SK-N-SH (cell line): ENCODE results near the gene BAZ1B. TPM values are rescaled to one million over a fixed set of nuclear protein-coding genes. Genes with fewer than 3 reads are reported as not detected.

ENCODE experiments used
- CTCF ChIA-PET: fragments of 300-600, 350-600 bp; formaldehyde crosslinking; extraction: SDS; loops from one replicate; lab custom pipeline; 2021; lab: Yijun Ruan, JAX
- POLR2A ChIA-PET: fragments of 350-600 bp; sonication (Branson Sonifier 250); formaldehyde crosslinking; extraction: SDS; loops from one replicate; lab custom pipeline; 2020; ENCODE audit warnings: antibody characterized with exemption, inconsistent platforms; lab: Yijun Ruan, JAX
- DNase-seq: peaks from one replicate; pipeline ENCODE4 v3.0.0; 2012
- H2AFZ ChIP-seq: fragments of 200-600 bp; sonication (generic); 2 replicates; pipeline ENCODE4 v1.8.1; 2016; ENCODE audit warnings: antibody characterized with exemption, mild to moderate bottlenecking, low read depth
- H3F3A ChIP-seq: fragments of 200-600 bp; sonication (generic); replicated peaks from 2 replicates; pipeline ENCODE3; 2016; ENCODE audit warnings: antibody characterized with exemption, mild to moderate bottlenecking; ENCODE audit not compliant: insufficient read depth
- H3K27ac ChIP-seq, 2 experiments: fragments of 200-500 bp in 1 of 2; fragments of 200-600 bp in 1 of 2; sonication (Bioruptor generic) in 1 of 2; sonication (generic), shearing (Covaris generic) in 1 of 2; 2 replicates each; pipeline versions ENCODE4 v1.5.1 to v1.6.1; 2014 to 2016; ENCODE audit warnings: low read depth in 2 of 2, inconsistent platforms in 1 of 2, low read length in 1 of 2, mild to moderate bottlenecking in 1 of 2, mixed read lengths in 1 of 2
- H3K27me3 ChIP-seq: fragments of 200-600 bp; sonication (generic), shearing (Covaris generic); 2 replicates; pipeline ENCODE4 v1.6.1; 2016; ENCODE audit warnings: mixed run types; ENCODE audit not compliant: insufficient read depth
- H3K36me3 ChIP-seq, 2 experiments: fragments of 200-500 bp in 1 of 2; fragments of 200-600 bp in 1 of 2; sonication (Bioruptor generic) in 1 of 2; sonication (generic) in 1 of 2; replicated peaks in 1 of 2; 2 replicates each; pipeline versions ENCODE3 to v1.5.1; 2014 to 2016; ENCODE audit warnings: low read length in 1 of 2, mild to moderate bottlenecking in 1 of 2; ENCODE audit not compliant: insufficient read depth in 2 of 2, control insufficient read depth in 1 of 2
- H3K4me1 ChIP-seq, 2 experiments: fragments of 200-500 bp in 1 of 2; fragments of 200-600 bp in 1 of 2; sonication (Bioruptor generic) in 1 of 2; sonication (generic), shearing (Covaris generic) in 1 of 2; 2 replicates each; pipeline versions ENCODE4 v1.5.1 to v1.6.1; 2014 to 2016; ENCODE audit warnings: low read depth in 1 of 2, low read length in 1 of 2, mixed run types in 1 of 2; ENCODE audit not compliant: insufficient read depth in 2 of 2, control insufficient read depth in 1 of 2
- H3K4me2 ChIP-seq: fragments of 200-600 bp; sonication (generic), shearing (Covaris generic); 2 replicates; pipeline ENCODE4 v1.6.1; 2017; ENCODE audit warnings: mixed run types
- H3K4me3 ChIP-seq, 2 experiments: fragments of 200-500 bp in 1 of 2; fragments of 200-600 bp in 1 of 2; sonication (Bioruptor generic) in 1 of 2; sonication (generic), shearing (Covaris generic) in 1 of 2; 2 replicates each; pipeline versions ENCODE4 v1.5.1 to v1.8.1; 2014 to 2016; ENCODE audit warnings: low read depth in 2 of 2, inconsistent platforms in 1 of 2, low read length in 1 of 2, mild to moderate bottlenecking in 1 of 2, mixed read lengths in 1 of 2, moderate library complexity in 1 of 2
- H3K79me2 ChIP-seq: fragments of 200-600 bp; sonication (generic); 2 replicates; pipeline ENCODE4 v1.8.1; 2017; ENCODE audit warnings: mild to moderate bottlenecking; ENCODE audit not compliant: insufficient read depth
- H3K9ac ChIP-seq: fragments of 200-600 bp; sonication (generic); 2 replicates; pipeline ENCODE4 v1.6.1; 2017; ENCODE audit warnings: mixed run types
- H3K9me2 ChIP-seq: fragments of 200-600 bp; sonication (generic); 2 replicates; pipeline ENCODE4 v1.6.1; 2017; ENCODE audit warnings: mixed run types
- H3K9me3 ChIP-seq: fragments of 200-600 bp; sonication (generic); 2 replicates; pipeline ENCODE4 v1.6.1; 2017; ENCODE audit warnings: mixed run types, mild to moderate bottlenecking, moderate library complexity
- H4K20me1 ChIP-seq: fragments of 200-600 bp; sonication (generic); 2 replicates; pipeline ENCODE4 v1.6.1; 2017; ENCODE audit warnings: mild to moderate bottlenecking, mixed run types; ENCODE audit not compliant: insufficient read depth
- CHD2 ChIP-seq: fragments of 150-350 bp; IDR thresholded peaks from 2 replicates; pipeline ENCODE4 v1.6.1; 2018; ENCODE audit warnings: low read length; ENCODE audit not compliant: partially characterized antibody
- ELF1 ChIP-seq: IDR thresholded peaks from 2 replicates; pipeline ENCODE4 v1.4.0; 2012
- EP300 ChIP-seq, 2 experiments: IDR thresholded peaks; 2 replicates each; pipeline versions ENCODE4 v1.4.0 to v1.6.1; 2012; ENCODE audit warnings: borderline replicate concordance in 1 of 2, low read depth in 1 of 2, low read length in 1 of 2
- EZH2phosphoT487 ChIP-seq: fragments of 200-600 bp; sonication (generic); IDR thresholded peaks from 2 replicates; pipeline ENCODE4 v1.6.1; 2017; ENCODE audit warnings: low read depth, mixed run types, mild to moderate bottlenecking, antibody characterized with exemption, moderate library complexity, borderline replicate concordance
- FOXJ3 ChIP-seq: sonication (generic); formaldehyde crosslinking; IDR thresholded peaks from 2 replicates; pipeline ENCODE4 v1.5.1; 2020; ENCODE audit warnings: mild to moderate bottlenecking, missing genetic modification reagents
- FOXM1 ChIP-seq: IDR thresholded peaks from 2 replicates; pipeline ENCODE4 v1.4.0; 2012; ENCODE audit warnings: low read depth, mild to moderate bottlenecking
- RCOR1 ChIP-seq: fragments of 150-350 bp; IDR thresholded peaks from 2 replicates; pipeline ENCODE4 v1.6.1; 2017; ENCODE audit warnings: antibody characterized with exemption, low read length
- SIN3A ChIP-seq: IDR thresholded peaks from 2 replicates; pipeline ENCODE4 v1.6.1; 2012; ENCODE audit warnings: low read depth, mild to moderate bottlenecking, low read length, moderate library complexity, borderline replicate concordance
- SMC3 ChIP-seq: IDR thresholded peaks from 2 replicates; pipeline ENCODE4 v1.6.1; 2012; ENCODE audit warnings: low read depth, low read length, improper control_type of control experiment
- YY1 ChIP-seq: IDR thresholded peaks from 2 replicates; pipeline ENCODE4 v1.4.0; 2012; ENCODE audit warnings: low read depth, mild to moderate bottlenecking
- WGBS: methylation state at CpG from one replicate; pipeline ENCODE4 v1.1.6; 2017; ENCODE audit warnings: low lambda C conversion rate; 5-methylcytosine and 5-hydroxymethylcytosine counted together
- polyA plus RNA-seq, 3 experiments: library from polyadenylated mRNA; depleted of rRNA; stranded (reverse); fragments of >200 nt; gene quantifications; 2 replicates each; pipeline ENCODE4 v1.2.3, GENCODE V29; 2012
- TF ChIP-seq, protein P1 (sequence below): fragments of 150-350 bp; IDR thresholded peaks from 2 replicates; pipeline ENCODE4 v1.6.1; 2016; ENCODE audit warnings: mild to moderate bottlenecking, low read depth, low read length
- TF ChIP-seq, protein P2 (sequence below): IDR thresholded peaks from 2 replicates; pipeline ENCODE4 v1.4.0; 2012; ENCODE audit warnings: low read depth, borderline replicate concordance
- TF ChIP-seq, protein P3 (sequence below): fragments of 150-350 bp; IDR thresholded peaks from 2 replicates; pipeline ENCODE4 v1.6.1; 2017; ENCODE audit warnings: antibody characterized with exemption, low read length, low read depth, borderline replicate concordance
- TF ChIP-seq, protein P4 (sequence below): IDR thresholded peaks from 2 replicates; pipeline ENCODE4; 2012
- TF ChIP-seq, protein P5 (sequence below): fragments of 200-600 bp; sonication (generic); IDR thresholded peaks from 2 replicates; pipeline ENCODE4 v1.6.1; 2017; ENCODE audit warnings: antibody characterized with exemption, mild to moderate bottlenecking, moderate library complexity

BAZ1B gene
- polyA plus RNA-seq, 1 of the 3 experiments (the other 2 are of a cell fraction) = 20.9 TPM

DNA sequence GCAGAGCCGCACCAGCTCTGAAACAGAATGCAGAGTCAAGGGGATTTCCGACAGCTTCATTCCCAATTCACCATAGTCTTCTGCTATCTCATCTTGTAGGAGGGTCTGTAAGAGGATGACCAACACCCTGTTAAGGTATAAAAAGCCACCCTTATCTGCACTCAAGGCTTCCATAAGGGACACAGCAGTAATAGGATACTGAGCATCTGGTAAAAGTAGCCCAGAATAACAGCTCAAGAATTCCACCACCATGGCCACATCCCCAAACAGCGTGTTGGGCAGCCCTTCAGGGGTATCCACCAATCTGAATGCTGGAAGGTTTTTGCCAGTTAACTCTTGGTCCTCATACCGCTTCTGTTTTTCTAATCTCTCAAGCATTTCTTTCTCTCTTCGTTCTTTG lies 44.7 kb downstream of the BAZ1B start:
- no peak overlapping the region for H3K9ac ChIP-seq
- no peak overlapping the region for H3K4me3 ChIP-seq
- ChIA-PET CTCF (interaction anchor here (1.2 to 2.6 kb wide), 4 partner anchors 13 to 248 kb away, joined by 3 to 15 read pairs (median 3); no protein-coding TSS in a partner anchor), POLR2A (no interaction called here)
- peaks cover 100% of the 10 kb centered on the region for H3K79me2 ChIP-seq
- H4K20me1 ChIP-seq = peaks cover 30% of the 10 kb centered on the region; the same call in 1 of the 2 replicates
- no peaks in the 10 kb centered on the region for H3F3A ChIP-seq
- H3K27me3 ChIP-seq = no peaks in the 10 kb centered on the region
- WGBS = 88% methylated on average over 5 of the region's 5 CpGs
- H3K9me2 ChIP-seq = no peaks in the 10 kb centered on the region
- H2AFZ ChIP-seq = no peak overlapping the region
- H3K4me2 ChIP-seq = no peak overlapping the region
- H3K36me3 ChIP-seq = peaks cover 53 to 84% of the 10 kb centered on the region in 2 experiments
- TF ChIP-seq, protein P1, sequence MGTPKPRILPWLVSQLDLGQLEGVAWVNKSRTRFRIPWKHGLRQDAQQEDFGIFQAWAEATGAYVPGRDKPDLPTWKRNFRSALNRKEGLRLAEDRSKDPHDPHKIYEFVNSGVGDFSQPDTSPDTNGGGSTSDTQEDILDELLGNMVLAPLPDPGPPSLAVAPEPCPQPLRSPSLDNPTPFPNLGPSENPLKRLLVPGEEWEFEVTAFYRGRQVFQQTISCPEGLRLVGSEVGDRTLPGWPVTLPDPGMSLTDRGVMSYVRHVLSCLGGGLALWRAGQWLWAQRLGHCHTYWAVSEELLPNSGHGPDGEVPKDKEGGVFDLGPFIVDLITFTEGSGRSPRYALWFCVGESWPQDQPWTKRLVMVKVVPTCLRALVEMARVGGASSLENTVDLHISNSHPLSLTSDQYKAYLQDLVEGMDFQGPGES = no peak
- TF ChIP-seq, protein P2, sequence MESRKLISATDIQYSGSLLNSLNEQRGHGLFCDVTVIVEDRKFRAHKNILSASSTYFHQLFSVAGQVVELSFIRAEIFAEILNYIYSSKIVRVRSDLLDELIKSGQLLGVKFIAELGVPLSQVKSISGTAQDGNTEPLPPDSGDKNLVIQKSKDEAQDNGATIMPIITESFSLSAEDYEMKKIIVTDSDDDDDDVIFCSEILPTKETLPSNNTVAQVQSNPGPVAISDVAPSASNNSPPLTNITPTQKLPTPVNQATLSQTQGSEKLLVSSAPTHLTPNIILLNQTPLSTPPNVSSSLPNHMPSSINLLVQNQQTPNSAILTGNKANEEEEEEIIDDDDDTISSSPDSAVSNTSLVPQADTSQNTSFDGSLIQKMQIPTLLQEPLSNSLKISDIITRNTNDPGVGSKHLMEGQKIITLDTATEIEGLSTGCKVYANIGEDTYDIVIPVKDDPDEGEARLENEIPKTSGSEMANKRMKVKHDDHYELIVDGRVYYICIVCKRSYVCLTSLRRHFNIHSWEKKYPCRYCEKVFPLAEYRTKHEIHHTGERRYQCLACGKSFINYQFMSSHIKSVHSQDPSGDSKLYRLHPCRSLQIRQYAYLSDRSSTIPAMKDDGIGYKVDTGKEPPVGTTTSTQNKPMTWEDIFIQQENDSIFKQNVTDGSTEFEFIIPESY = no peak
- TF ChIP-seq SMC3 = no peak
- no peaks in the 10 kb centered on the region for H3K9me3 ChIP-seq
- no peak overlapping the region for H3K27ac ChIP-seq
- DNase-seq = no peak
- no peaks in the 10 kb centered on the region for H3K4me1 ChIP-seq

DNA sequence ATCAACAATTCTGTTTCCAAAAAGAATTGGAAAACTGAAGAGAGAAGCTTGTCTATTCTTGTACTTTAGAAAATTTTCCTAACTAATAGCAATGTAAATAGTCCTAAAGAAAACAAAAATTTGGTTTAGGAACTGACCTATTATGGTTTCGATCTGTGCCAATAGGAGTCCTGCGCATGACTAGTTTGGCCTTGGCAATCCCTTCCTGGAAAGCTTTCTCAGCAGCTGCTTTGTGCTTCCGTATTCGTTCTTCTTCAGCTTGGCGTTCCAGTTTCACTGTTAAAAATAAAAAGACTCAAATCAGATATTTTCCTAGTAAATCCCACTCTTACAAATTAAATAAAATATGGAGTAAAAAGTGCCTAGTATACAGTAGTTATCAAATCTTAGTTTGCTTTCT lies 51.9 kb downstream of the BAZ1B start:
- Histone ChIP-seq H3K4me1 (no peaks in the 10 kb centered on the region), H3K36me3 (peaks cover 58 to 95% of the 10 kb centered on the region in 2 experiments)
- TF ChIP-seq YY1 (no peak), ELF1 (no peak), SIN3A (no peak), CHD2 (no peak), EZH2phosphoT487 (no peak), SMC3 (no peak), EP300 (IDR thresholded peaks at IDR 0.05; ENCODE audit: borderline replicate concordance in 1 of 2, low read depth in 1 of 2, low read length in 1 of 2) (no peak), RCOR1 (no peak), FOXJ3 (no peak), FOXM1 (no peak)
- TF ChIP-seq, protein P2 = no peak
- TF ChIP-seq, protein P3, sequence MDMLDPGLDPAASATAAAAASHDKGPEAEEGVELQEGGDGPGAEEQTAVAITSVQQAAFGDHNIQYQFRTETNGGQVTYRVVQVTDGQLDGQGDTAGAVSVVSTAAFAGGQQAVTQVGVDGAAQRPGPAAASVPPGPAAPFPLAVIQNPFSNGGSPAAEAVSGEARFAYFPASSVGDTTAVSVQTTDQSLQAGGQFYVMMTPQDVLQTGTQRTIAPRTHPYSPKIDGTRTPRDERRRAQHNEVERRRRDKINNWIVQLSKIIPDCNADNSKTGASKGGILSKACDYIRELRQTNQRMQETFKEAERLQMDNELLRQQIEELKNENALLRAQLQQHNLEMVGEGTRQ = no peak
- TF ChIP-seq, protein P4, sequence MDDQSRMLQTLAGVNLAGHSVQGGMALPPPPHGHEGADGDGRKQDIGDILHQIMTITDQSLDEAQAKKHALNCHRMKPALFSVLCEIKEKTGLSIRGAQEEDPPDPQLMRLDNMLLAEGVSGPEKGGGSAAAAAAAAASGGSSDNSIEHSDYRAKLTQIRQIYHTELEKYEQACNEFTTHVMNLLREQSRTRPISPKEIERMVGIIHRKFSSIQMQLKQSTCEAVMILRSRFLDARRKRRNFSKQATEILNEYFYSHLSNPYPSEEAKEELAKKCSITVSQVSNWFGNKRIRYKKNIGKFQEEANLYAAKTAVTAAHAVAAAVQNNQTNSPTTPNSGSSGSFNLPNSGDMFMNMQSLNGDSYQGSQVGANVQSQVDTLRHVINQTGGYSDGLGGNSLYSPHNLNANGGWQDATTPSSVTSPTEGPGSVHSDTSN = no peak
- TF ChIP-seq, protein P5, sequence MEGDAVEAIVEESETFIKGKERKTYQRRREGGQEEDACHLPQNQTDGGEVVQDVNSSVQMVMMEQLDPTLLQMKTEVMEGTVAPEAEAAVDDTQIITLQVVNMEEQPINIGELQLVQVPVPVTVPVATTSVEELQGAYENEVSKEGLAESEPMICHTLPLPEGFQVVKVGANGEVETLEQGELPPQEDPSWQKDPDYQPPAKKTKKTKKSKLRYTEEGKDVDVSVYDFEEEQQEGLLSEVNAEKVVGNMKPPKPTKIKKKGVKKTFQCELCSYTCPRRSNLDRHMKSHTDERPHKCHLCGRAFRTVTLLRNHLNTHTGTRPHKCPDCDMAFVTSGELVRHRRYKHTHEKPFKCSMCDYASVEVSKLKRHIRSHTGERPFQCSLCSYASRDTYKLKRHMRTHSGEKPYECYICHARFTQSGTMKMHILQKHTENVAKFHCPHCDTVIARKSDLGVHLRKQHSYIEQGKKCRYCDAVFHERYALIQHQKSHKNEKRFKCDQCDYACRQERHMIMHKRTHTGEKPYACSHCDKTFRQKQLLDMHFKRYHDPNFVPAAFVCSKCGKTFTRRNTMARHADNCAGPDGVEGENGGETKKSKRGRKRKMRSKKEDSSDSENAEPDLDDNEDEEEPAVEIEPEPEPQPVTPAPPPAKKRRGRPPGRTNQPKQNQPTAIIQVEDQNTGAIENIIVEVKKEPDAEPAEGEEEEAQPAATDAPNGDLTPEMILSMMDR = no peak
- TF ChIP-seq, all 33 proteins: peak for 0
- WGBS = 96% methylated on average over 5 of the region's 5 CpGs
- no peaks in the 10 kb centered on the region for H3K9me3 ChIP-seq
- H3K27me3 ChIP-seq = no peaks in the 10 kb centered on the region
- peaks cover 15% of the 10 kb centered on the region for H3F3A ChIP-seq
- H3K27ac ChIP-seq = no peak overlapping the region
- H3K9ac ChIP-seq = no peak overlapping the region
- no peak for DNase-seq
- peaks cover 81% of the 10 kb centered on the region for H3K79me2 ChIP-seq
- no peak overlapping the region for H2AFZ ChIP-seq
- H3K4me3 ChIP-seq = no peak overlapping the region
- H3K4me2 ChIP-seq = no peak overlapping the region
- ChIA-PET POLR2A (no interaction called here), CTCF (interaction anchor here (0.9 to 4.2 kb wide), 3 partner anchors 17 to 21 kb away, joined by 3 to 29 read pairs (median 3); no protein-coding TSS in a partner anchor)
- peaks cover 20% of the 10 kb centered on the region; the same call in 1 of the 2 replicates for H4K20me1 ChIP-seq
- no peaks in the 10 kb centered on the region for H3K9me2 ChIP-seq
